Gastroesophageal sphincter (tissue), 4 donors: ENCODE measurements around the gene DOP1B. TPM values are rescaled to one million over a fixed set of nuclear protein-coding genes. Genes with fewer than 3 reads are reported as not detected.

ENCODE experiments used
- ATAC-seq: fragments of 150-250 bp; one replicate; pipeline ENCODE4 v1.9.1; 2016; ENCODE audit warnings: mild to moderate bottlenecking, moderate library complexity
- H3K27ac ChIP-seq, 4 donors: fragments of 200-600 bp; sonication (generic) in 3 of 4; 1 replicate in 3 of 4; 2 replicates in 1 of 4; pipeline ENCODE4 v1.5.1; 2016 to 2019
- H3K27me3 ChIP-seq: fragments of 200-600 bp; sonication (generic); one replicate; pipeline ENCODE4 v1.5.1; 2019
- H3K36me3 ChIP-seq, 2 donors: fragments of 200-600 bp; sonication (generic); one replicate each; pipeline ENCODE4 v1.5.1; 2019; ENCODE audit warnings: control low read depth in 1 of 2
- H3K4me1 ChIP-seq, 3 donors: fragments of 200-600 bp; sonication (generic); 1 replicate in 2 of 3; 2 replicates in 1 of 3; pipeline ENCODE4 v1.5.1; 2016 to 2019; ENCODE audit warnings: control low read depth in 2 of 3
- H3K4me3 ChIP-seq, 2 donors: fragments of 200-600 bp; sonication (generic); one replicate each; pipeline ENCODE4 v1.5.1; 2019; ENCODE audit warnings: mild to moderate bottlenecking in 1 of 2, moderate library complexity in 1 of 2
- H3K9me3 ChIP-seq, 3 donors: fragments of 200-600 bp; sonication (generic); one replicate each; pipeline ENCODE4 v1.5.1; 2017 to 2019; ENCODE audit warnings: control low read depth in 2 of 3
- EP300 ChIP-seq: sonication (generic); formaldehyde crosslinking; IDR thresholded peaks from one replicate; pipeline ENCODE4 v1.6.1; 2017; ENCODE audit warnings: antibody characterized with exemption, mild to moderate bottlenecking
- POLR2A ChIP-seq, 2 donors: fragments of 450-650 bp; IDR thresholded peaks; one replicate each; pipeline ENCODE4 v1.6.1; 2017; ENCODE audit warnings: antibody characterized with exemption in 2 of 2, mild to moderate bottlenecking in 2 of 2, moderate library complexity in 1 of 2
- POLR2AphosphoS5 ChIP-seq: sonication (generic); formaldehyde crosslinking; IDR thresholded peaks from one replicate; pipeline ENCODE4 v1.6.1; 2017; ENCODE audit warnings: antibody characterized with exemption
- WGBS, 2 donors: methylation state at CpG; one replicate each; pipeline ENCODE4 v1.1.5; 2018; ENCODE audit warnings: low coverage in 1 of 2; 5-methylcytosine and 5-hydroxymethylcytosine counted together
- total RNA-seq, 4 donors: library from RNA; depleted of rRNA; stranded (reverse); fragments of >200 nt; gene quantifications; one replicate each; pipeline ENCODE4 v1.1.0, GENCODE V29; 2016
- TF ChIP-seq, protein P1 (sequence below), 4 experiments: fragments of 200-600 bp in 2 of 4; fragments of 450-650 bp in 2 of 4; sonication (generic) in 1 of 4; IDR thresholded peaks; one replicate each; pipeline ENCODE4 v1.5.1; 2017 to 2019; ENCODE audit warnings: antibody characterized with exemption in 4 of 4, mild to moderate bottlenecking in 2 of 4, moderate library complexity in 2 of 4

The DOP1B gene
- total RNA-seq, 4 donors from 2014 or later: 7.2 to 12.0 (median 10.4) TPM

- TF ChIP-seq POLR2AphosphoS5 (no peak), POLR2A (IDR thresholded peaks at IDR 0.05) (no peak), EP300 (no peak)
- TF ChIP-seq, protein P1, sequence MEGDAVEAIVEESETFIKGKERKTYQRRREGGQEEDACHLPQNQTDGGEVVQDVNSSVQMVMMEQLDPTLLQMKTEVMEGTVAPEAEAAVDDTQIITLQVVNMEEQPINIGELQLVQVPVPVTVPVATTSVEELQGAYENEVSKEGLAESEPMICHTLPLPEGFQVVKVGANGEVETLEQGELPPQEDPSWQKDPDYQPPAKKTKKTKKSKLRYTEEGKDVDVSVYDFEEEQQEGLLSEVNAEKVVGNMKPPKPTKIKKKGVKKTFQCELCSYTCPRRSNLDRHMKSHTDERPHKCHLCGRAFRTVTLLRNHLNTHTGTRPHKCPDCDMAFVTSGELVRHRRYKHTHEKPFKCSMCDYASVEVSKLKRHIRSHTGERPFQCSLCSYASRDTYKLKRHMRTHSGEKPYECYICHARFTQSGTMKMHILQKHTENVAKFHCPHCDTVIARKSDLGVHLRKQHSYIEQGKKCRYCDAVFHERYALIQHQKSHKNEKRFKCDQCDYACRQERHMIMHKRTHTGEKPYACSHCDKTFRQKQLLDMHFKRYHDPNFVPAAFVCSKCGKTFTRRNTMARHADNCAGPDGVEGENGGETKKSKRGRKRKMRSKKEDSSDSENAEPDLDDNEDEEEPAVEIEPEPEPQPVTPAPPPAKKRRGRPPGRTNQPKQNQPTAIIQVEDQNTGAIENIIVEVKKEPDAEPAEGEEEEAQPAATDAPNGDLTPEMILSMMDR (IDR thresholded peaks at IDR 0.05): peak; percentile 76 to 95 (median 83)
- Histone ChIP-seq H3K27ac (peak overlapping the region in 1 of 4 donors; percentile 24), H3K4me1 (peaks cover 0 to 20% (median 0%) of the 10 kb centered on the region in 3 donors), H3K9me3 (no peaks in the 10 kb centered on the region), H3K27me3 (no peaks in the 10 kb centered on the region), H3K4me3 (no peak overlapping the region), H3K36me3 (no peaks in the 10 kb centered on the region)
- ATAC-seq: no peak
- 26 to 40% methylated on average over 7 to 9 of the region's 9 CpGs for WGBS, 2 donors
Observed at GRCh38 chr21:36125512-36126207, 31.0 kb upstream of the DOP1B start.

DNA sequence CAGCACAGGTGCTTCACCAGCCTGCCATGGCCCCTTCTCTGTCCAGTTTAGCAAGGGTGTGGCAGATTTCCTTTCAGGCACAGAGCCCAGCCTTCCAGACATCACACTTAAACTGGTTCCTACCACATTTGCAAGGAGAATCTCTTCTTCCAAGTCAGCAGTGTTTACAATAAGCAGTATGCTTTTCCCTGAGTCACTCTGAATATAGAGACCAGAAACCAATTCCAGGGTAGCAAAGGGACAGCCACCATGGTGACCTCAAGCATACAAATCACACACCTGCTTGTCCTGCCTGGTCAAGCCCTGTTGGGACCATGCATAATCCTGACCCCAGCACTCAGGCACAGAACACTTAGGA is 30.4 kb upstream of the DOP1B start:
- Histone ChIP-seq H3K27ac (peak overlapping the region in 1 of 4 donors; percentile 24), H3K4me1 (peaks cover 0 to 22% (median 0%) of the 10 kb centered on the region in 3 donors), H3K27me3 (no peaks in the 10 kb centered on the region), H3K36me3 (no peaks in the 10 kb centered on the region), H3K9me3 (no peaks in the 10 kb centered on the region), H3K4me3 (no peak overlapping the region)
- ATAC-seq: no peak
- no peak for TF ChIP-seq EP300
- no peak for TF ChIP-seq POLR2AphosphoS5
- TF ChIP-seq POLR2A (IDR thresholded peaks at IDR 0.05): no peak
- TF ChIP-seq, protein P1 (IDR thresholded peaks at IDR 0.05): no peak

- Histone ChIP-seq H3K9me3 (no peaks in the 10 kb centered on the region), H3K4me1 (peaks cover 0 to 22% (median 0%) of the 10 kb centered on the region in 3 donors), H3K36me3 (no peaks in the 10 kb centered on the region), H3K27ac (no peak overlapping the region), H3K27me3 (no peaks in the 10 kb centered on the region), H3K4me3 (no peak overlapping the region)
- WGBS, 2 donors: 86 to 91% methylated on average over 1 to 5 of the region's 5 CpGs
- ATAC-seq: no peak
- TF ChIP-seq EP300: no peak
- no peak for TF ChIP-seq POLR2A (IDR thresholded peaks at IDR 0.05)
- TF ChIP-seq POLR2AphosphoS5: no peak
- TF ChIP-seq, protein P1 (IDR thresholded peaks at IDR 0.05): no peak
Observed at GRCh38 chr21:36126621-36127110, 30.0 kb upstream of the DOP1B start.

GRCh38 chr21:36127250-36127904 is 29.2 kb upstream of the DOP1B start:
- ATAC-seq: no peak
- no peak overlapping the region for H3K27ac ChIP-seq
- H3K4me3 ChIP-seq: no peak overlapping the region
- no peaks in the 10 kb centered on the region for H3K27me3 ChIP-seq
- WGBS, 2 donors: 86 to 93% methylated on average over 5 to 10 of the region's 10 CpGs
- peaks cover 0 to 22% (median 0%) of the 10 kb centered on the region in 3 donors for H3K4me1 ChIP-seq
- no peak for TF ChIP-seq EP300
- TF ChIP-seq, protein P1 (IDR thresholded peaks at IDR 0.05): no peak
- no peak for TF ChIP-seq POLR2A (IDR thresholded peaks at IDR 0.05)
- no peak for TF ChIP-seq POLR2AphosphoS5
- no peaks in the 10 kb centered on the region for H3K36me3 ChIP-seq
- no peaks in the 10 kb centered on the region for H3K9me3 ChIP-seq
